ENCODE measurements around the gene PLEKHN1. TPM values are rescaled to one million over a fixed set of nuclear protein-coding genes. Genes with fewer than 3 reads are reported as not detected.

Gene PLEKHN1
- total RNA-seq, result under 0.01 and 0.22 TPM in 2 replicates

- peak in 1 of 2 donors; percentile 56 for DNase-seq (ENCODE audit: low read depth in 2 of 2)
These were observed at the start of gene PLEKHN1 for GRCh38 chr1:966135-966703. TSS of gene PLEKHN1 (plus strand) at chr1:966482. CDS start at chr1:966532, 50 bp downstream.

- DNase-seq (ENCODE audit: low read depth in 2 of 2), result no peak
These were observed 49.2 kb upstream of the PLEKHN1 start for GRCh38 chr1:917076-917459.

GRCh38 chr1:917466-918091 is 48.7 kb upstream of the PLEKHN1 start:
- no peak for DNase-seq (ENCODE audit: low read depth in 2 of 2)

- no peak for DNase-seq (ENCODE audit: low read depth in 2 of 2)
These were observed 47.9 kb upstream of the PLEKHN1 start for GRCh38 chr1:918353-918752.

GRCh38 chr1:918843-919242 is 47.4 kb upstream of the PLEKHN1 start:
- DNase-seq (ENCODE audit: low read depth in 2 of 2), result no peak

- DNase-seq (ENCODE audit: low read depth in 2 of 2), result no peak
These were observed 46.9 kb upstream of the PLEKHN1 start for GRCh38 chr1:919271-919872.

GRCh38 chr1:920010-920409 is 46.3 kb upstream of the PLEKHN1 start:
- no peak for DNase-seq (ENCODE audit: low read depth in 2 of 2)

GRCh38 chr1:920521-920920 is 45.8 kb upstream of the PLEKHN1 start:
- DNase-seq (ENCODE audit: low read depth in 2 of 2), result no peak

GRCh38 chr1:921011-921837 is 45.1 kb upstream of the PLEKHN1 start:
- DNase-seq (ENCODE audit: low read depth in 2 of 2), result peak; percentile 75 to 79

GRCh38 chr1:923131-923990 is 42.9 kb upstream of the PLEKHN1 start, which contains the start of gene SAMD11:
TSS of gene SAMD11 (plus strand) at chr1:923923. CDS start at chr1:924432, 509 bp downstream.
- peak; percentile 83 to 86 for DNase-seq (ENCODE audit: low read depth in 2 of 2)

- no peak for DNase-seq (ENCODE audit: low read depth in 2 of 2)
These were observed 42.2 kb upstream of the PLEKHN1 start for GRCh38 chr1:923991-924655.

GRCh38 chr1:924656-925560 is 41.4 kb upstream of the PLEKHN1 start:
- peak; percentile 34 to 54 for DNase-seq (ENCODE audit: low read depth in 2 of 2)

GRCh38 chr1:925561-926421 is 40.5 kb upstream of the PLEKHN1 start:
- DNase-seq (ENCODE audit: low read depth in 2 of 2), result no peak

- no peak for DNase-seq (ENCODE audit: low read depth in 2 of 2)
These were observed 39.0 kb upstream of the PLEKHN1 start for GRCh38 chr1:927234-927633.

- no peak for DNase-seq (ENCODE audit: low read depth in 2 of 2)
These were observed 38.5 kb upstream of the PLEKHN1 start for GRCh38 chr1:927748-928147.

- DNase-seq (ENCODE audit: low read depth in 2 of 2), result no peak
These were observed 37.2 kb upstream of the PLEKHN1 start for GRCh38 chr1:928825-929661.

Data from lung microvascular endothelial cell (primary cell).